ENCODE results near the gene GAL3ST3.

The GAL3ST3 gene

GRCh38 chr11:66068923-66069714 lies 20.2 kb upstream of the GAL3ST3 start:
- peak overlapping the region; percentile 40 for H3K4me3 ChIP-seq (ENCODE audit: low read length)
- TF ChIP-seq, protein P1, sequence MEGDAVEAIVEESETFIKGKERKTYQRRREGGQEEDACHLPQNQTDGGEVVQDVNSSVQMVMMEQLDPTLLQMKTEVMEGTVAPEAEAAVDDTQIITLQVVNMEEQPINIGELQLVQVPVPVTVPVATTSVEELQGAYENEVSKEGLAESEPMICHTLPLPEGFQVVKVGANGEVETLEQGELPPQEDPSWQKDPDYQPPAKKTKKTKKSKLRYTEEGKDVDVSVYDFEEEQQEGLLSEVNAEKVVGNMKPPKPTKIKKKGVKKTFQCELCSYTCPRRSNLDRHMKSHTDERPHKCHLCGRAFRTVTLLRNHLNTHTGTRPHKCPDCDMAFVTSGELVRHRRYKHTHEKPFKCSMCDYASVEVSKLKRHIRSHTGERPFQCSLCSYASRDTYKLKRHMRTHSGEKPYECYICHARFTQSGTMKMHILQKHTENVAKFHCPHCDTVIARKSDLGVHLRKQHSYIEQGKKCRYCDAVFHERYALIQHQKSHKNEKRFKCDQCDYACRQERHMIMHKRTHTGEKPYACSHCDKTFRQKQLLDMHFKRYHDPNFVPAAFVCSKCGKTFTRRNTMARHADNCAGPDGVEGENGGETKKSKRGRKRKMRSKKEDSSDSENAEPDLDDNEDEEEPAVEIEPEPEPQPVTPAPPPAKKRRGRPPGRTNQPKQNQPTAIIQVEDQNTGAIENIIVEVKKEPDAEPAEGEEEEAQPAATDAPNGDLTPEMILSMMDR (IDR thresholded peaks at IDR 0.05; ENCODE audit: insufficient read depth, low read depth, low read length, missing control alignments), result peak; percentile 31
- peak; percentile 50 for DNase-seq (ENCODE audit: low read depth)

DNA sequence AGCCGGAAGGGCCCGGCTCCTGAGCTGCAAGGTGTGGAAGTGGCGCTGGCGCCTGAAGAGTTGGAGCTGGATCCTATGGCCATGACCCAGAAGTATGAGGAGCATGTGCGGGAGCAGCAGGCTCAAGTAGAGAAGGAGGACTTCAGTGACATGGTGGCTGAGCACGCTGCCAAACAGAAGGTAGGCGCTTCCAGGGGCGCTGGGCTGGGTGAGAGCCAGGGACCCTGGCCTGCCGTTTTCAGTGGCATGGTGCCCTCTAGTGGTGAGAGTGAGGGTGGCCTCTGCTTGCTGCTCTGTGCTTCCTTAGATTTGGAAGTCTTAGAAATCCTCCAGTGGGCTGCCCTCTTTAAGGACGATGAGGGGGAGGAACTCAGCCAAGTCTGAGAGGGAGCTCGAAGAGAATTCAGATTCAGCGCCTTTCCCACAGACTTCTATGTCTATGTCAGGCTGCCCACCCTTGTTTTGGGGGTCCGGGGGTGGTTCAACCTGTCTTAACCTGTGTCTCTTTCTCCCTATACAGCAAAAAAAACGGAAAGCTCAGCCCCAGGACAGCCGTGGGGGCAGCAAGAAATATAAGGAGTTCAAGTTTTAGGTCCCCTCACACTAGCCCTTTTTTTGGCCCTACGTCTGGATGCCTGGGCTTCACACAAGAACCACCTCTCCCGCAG lies 19.3 kb upstream of the GAL3ST3 start:
- TF ChIP-seq, protein P1 (IDR thresholded peaks at IDR 0.05; ENCODE audit: insufficient read depth, low read depth, low read length, missing control alignments), result peak; percentile 93
- no peak overlapping the region for H3K4me3 ChIP-seq (ENCODE audit: low read length)
- peak; percentile 77 for DNase-seq (ENCODE audit: low read depth)

DNA sequence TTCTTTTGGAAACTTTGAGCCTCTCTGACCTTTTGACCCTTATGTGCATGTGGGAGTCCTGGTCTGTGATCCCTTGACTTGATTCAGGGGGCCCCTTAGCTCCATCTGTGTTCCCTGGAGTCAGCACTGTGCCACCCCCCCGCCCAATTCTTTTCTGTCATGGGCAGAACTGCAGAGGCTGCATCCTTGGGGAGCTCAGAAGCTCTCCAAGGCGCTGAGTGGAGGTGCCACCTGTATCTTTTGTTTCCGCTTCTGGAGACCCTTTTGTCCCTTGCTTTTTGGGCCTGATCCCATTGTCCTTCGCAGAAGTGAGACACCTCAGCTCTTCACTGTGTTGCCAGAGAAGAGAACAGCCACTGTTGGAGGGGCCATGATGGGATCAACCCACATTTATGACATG lies 18.7 kb upstream of the GAL3ST3 start:
- TF ChIP-seq, protein P1 (IDR thresholded peaks at IDR 0.05; ENCODE audit: insufficient read depth, low read depth, low read length, missing control alignments), result no peak
- no peak overlapping the region for H3K4me3 ChIP-seq (ENCODE audit: low read length)
- no peak for DNase-seq (ENCODE audit: low read depth)

DNA sequence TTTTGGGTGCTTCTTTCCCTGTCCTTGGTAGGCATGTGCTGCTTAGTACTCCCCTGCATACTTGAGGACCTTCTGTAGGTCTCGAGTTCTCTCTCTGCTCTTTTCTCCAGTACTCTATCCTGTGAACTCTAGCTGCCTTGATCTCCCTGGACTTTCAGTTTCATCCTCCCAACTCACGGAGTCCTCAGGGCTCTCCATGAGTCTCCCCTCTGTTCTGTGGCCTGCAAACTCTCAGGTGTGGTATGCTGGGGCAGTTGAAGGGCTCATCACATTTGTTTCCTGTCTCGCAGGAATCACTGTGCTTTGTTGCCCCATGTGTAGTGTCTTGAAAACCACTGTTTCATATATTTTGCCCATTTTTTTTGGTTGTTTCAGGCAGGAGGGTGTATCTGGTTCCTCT lies 17.8 kb upstream of the GAL3ST3 start:
- no peak for DNase-seq (ENCODE audit: low read depth)
- no peak overlapping the region for H3K4me3 ChIP-seq (ENCODE audit: low read length)
- TF ChIP-seq, protein P1 (IDR thresholded peaks at IDR 0.05; ENCODE audit: insufficient read depth, low read depth, low read length, missing control alignments), result no peak

GRCh38 chr11:66064571-66064970 lies 15.6 kb upstream of the GAL3ST3 start:
- no peak overlapping the region for H3K4me3 ChIP-seq (ENCODE audit: low read length)
- DNase-seq (ENCODE audit: low read depth), result no peak
- TF ChIP-seq, protein P1 (IDR thresholded peaks at IDR 0.05; ENCODE audit: insufficient read depth, low read depth, low read length, missing control alignments), result no peak

GRCh38 chr11:66063900-66064299 lies 14.9 kb upstream of the GAL3ST3 start:
- no peak for DNase-seq (ENCODE audit: low read depth)
- TF ChIP-seq, protein P1 (IDR thresholded peaks at IDR 0.05; ENCODE audit: insufficient read depth, low read depth, low read length, missing control alignments), result no peak
- H3K4me3 ChIP-seq (ENCODE audit: low read length), result no peak overlapping the region
